Stimulated activated CD8-positive, alpha-beta memory T cell treated with anti-CD3 and anti-CD28 coated beads, Interleukin-12 subunit alpha, Interleukin-12 subunit beta, amount 100 ng/mL, for 24 hours (primary cell): ENCODE results near the gene PIGV.
"Not testable (repeated sequence)": the region's sequence is repeated elsewhere in the genome, so short reads cannot be mapped to it uniquely, and the experiment has no call there.

Source experiments
- DNase-seq: peaks from one replicate; pipeline ENCODE4 v3.0.0-alpha.2; 2020; ENCODE audit errors: extremely low read depth

PIGV gene

DNA sequence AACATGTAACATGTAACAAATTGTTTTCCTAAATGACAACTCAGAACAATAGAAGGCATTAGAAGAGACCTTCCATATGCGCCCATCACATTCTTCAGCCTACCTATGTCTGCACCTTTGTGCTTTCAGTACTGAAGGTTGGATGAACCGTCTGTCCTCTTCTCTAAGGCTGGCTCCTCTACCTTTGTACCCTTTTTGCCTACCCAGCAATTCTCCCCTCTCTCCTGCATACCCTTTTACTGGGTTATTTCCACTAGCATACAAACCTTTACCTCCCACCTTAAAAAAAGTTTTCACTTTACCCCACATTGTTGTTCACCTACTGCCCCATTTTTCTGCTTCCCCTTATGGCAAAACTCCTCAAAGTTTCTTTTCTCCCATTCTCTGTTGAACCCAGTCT lies 5.2 kb downstream of the PIGV start:
- no peak for DNase-seq

- no peak for DNase-seq
These were observed 6.6 kb downstream of the PIGV start for GRCh38 chr1:26794391-26794790.

- DNase-seq: no peak
These were observed 9.9 kb downstream of the PIGV start for GRCh38 chr1:26797627-26798026.

DNA sequence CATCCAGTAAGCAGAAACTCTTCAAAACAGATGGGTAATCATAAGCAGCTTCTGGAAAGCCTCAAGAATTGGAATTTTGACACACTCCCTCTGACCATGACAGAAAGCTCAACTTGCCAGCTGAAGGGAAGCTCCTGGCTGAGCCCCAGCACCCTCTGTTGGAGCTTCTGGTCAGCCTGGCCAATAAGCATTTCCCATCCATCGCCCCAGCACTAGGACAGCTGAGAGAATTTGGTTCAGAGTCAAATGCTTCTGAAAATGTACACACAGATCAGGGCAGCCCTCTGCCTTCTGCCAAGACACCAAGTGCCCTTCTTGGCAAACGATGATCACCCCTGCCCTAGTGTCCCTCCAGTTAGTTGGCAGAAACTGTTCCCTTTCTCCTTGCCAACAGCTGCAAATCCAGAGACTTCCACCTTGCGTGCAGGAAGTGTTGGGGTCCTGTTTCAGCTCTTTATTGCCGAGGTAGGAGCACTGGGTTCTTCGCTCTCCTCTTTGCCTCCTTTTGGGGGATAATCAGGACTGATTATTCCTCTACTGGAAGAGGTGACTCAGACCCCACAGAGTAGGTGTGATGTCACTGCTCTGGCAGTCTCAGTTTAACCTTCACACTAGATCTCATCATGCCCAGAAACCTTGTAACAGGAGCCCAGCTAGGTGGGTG lies 11.9 kb downstream of the PIGV start:
- no peak for DNase-seq

DNA sequence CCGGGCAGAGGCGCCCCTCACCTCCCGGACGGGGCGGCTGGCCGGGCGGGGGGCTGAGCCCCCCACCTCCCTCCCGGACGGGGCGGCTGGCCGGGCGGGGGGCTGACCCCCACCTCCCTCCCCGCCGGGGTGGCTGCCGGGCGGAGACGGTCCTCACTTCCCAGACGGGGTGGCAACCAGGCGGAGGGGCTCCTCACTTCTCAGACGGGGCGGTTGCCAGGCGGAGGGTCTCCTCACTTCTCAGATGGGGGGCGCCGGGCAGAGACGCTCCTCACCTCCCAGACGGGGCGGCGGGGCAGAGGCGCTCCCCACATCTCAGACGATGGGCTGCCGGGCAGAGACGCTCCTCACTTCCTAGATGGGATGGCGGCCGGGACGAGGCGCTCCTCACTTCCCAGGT lies 16.2 kb downstream of the PIGV start:
- not testable (repeated sequence) for DNase-seq

- not testable (repeated sequence) for DNase-seq
These were observed 22.4 kb downstream of the PIGV start for GRCh38 chr1:26810105-26810504.

DNA sequence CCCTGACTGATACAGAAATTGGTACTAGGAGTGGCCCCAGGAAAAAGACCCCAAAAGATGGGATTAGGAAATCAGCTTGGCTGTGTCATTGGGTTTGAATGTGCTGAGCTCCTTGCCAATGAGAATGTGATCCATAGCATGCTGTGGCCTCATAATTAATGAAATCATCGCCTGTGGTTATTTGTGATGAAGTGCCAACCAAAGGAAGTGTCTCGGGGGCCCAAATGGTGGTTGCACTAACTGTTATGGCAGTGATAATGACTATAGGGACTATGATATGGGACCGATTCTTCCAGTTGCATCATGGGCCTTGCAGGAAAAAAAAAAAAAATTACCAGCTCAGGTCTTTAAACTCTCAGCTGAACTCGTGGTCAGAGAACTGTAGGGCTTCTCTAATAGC lies 23.3 kb downstream of the PIGV start:
- no peak for DNase-seq

GRCh38 chr1:26811708-26812107 lies 24.0 kb downstream of the PIGV start:
- no peak for DNase-seq

- DNase-seq: no peak
These were observed 26.6 kb downstream of the PIGV start for GRCh38 chr1:26814377-26814776.

- no peak for DNase-seq
These were observed 27.1 kb downstream of the PIGV start for GRCh38 chr1:26814893-26815292.

DNA sequence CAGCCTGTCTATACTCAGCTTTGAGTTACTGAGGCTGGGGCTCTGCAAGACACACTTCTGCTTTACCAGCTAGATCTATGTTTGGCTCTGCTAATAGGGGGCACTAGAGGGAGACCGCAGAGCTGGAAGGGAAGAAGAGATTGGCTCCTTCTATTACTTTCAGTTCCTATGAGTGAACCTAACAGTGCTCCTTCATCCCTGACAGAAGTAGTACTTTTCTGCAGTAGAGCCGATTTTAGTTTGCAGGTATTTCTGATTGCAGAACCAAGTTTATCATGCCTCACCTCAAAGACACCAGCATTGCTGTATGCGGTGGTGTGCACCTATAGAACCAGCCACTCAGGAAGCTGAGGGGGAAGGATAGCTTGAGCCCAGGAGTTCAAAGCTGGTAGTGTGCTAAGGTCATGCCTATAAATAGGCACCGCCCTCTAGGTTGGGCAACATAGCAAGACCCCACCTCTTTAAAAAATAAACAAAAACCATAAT lies 33.1 kb downstream of the PIGV start:
- no peak for DNase-seq

DNA sequence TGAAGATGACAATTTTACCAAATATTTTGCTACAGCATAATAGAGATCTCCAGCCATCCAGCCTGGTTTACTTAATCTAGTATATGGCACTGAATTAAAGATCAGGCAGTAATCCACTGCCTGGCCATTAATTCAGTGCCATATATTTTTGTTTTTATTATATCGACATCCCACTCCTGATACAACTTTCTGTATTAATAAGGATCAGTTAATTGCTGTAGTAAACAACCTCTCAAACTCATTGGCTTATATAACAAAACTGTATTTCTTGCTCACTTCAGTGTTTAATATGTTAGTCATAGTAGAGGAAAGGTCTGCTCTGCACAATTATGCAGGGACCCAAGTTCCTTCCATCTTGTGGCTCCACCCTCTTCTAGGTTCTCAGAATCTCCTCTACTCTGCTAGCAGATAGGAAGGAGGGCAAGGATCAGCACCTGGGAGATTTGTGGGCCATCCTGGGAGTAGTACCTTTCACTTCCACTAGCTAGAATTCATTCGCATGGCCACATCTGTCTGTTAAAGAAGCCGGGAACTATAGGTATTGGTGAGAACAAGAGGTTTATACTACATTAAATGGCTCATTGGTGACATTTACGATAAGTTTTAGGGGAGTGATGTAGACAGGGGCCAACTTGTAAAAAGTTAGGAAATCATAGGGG lies 35.1 kb downstream of the PIGV start:
- no peak for DNase-seq

DNA sequence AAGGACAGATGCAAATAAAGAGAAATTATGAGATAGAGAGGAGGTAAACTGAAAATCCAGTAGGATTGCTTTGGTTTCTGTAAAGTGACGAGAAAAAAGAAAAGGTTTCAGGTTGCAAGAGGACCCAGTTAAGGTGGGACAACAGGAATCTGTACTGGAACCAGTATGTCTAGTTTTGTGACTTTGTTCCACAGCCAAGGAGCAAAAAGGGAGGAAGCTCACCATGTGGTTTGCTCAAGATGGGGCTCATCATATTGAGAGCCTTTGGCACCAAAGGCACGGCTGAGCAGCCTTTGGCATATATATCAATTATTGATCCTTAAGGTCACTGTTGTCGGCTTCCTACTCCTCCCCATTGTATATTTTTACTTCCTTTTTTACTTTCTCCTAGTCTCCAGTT lies 37.0 kb downstream of the PIGV start:
- DNase-seq: no peak

DNA sequence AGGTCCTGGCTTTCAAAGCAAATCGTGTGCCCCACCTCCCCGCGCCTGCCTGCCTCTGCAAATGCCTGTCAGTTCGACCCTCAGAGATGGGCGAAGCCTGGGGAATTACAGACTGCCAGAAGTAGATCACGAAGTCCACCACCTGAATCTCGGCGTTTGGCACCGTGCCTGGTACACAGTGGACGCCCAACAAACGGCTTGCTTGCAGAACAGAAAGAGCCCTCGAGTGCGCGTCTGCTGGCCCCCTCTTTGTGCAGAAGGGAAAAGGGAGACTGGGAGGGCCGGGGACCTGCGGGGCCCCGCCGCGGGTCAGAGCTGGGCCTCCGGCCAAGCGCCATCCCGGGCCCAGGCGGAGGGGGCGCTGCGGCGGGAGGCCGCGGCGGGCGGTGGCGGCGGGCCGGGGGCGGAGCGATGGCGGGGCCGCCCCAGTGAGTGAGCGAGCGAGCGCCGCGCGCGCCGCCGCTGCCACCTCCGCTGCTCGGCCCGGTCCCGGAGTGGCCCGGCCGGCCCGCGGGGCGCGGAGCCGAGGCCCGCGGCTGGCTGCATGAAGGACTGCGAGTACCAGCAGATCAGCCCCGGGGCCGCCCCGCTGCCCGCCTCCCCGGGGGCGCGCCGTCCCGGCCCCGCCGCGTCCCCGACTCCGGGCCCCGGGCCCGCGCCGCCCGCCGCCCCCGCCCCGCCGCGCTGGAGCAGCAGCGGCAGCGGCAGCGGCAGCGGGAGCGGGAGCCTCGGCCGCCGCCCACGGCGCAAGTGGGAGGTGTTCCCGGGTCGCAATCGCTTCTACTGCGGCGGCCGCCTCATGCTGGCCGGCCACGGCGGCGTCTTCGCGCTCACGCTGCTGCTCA lies 38.7 kb downstream of the PIGV start, which contains the start of gene ZDHHC18:
Gene ZDHHC18, plus strand, starts transcription at position 428 of the 845 bp plus-strand sequence. Its CDS starts 117 bp downstream, at position 545.
- DNase-seq: no peak

DNA sequence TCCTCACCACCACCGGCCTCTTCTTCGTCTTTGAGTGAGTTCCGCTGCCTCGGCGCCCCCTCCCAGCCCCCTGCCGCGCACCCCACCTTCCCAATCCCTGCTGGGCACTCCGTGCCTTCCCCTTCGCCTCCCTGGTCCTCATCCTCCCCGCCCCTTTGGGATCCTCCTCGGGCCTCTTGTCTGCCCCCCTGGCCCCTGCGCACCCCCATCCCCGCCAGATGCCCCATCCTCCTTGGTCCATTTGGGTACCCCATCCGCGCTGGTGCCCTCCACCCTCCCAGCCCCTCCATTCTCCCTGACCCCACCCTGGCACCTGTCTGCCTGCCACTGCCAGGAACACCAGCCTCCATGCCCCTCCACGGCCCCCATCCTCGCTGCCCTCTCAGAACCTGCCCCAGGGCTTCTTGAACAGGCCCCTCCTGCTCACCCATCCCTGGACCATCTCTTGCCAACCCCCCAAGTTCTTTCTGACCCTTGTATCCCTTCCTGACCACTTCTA lies 39.4 kb downstream of the PIGV start:
- DNase-seq: no peak

DNA sequence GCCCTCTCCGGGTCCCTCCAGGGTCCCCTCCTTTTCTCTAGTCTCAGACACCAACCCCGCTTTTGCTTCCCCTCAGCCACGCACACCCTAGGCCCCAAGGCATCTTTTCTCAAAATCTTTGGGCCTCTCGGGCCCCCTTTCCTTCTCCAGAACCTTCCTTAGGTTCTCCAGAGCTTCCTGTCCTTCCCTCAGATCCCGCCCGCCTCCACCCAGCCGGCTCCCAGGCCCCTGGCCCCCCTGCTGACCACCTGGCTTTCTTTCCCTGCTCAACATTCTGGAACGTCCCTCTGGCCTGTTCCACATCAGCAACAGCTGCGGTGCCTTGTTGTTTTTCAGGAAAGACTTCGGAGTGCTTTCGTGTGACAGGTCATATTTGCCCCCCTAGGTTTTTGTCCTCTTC lies 39.9 kb downstream of the PIGV start:
- DNase-seq: no peak

- DNase-seq: no peak
These were observed 40.8 kb downstream of the PIGV start for GRCh38 chr1:26828411-26828991.

DNA sequence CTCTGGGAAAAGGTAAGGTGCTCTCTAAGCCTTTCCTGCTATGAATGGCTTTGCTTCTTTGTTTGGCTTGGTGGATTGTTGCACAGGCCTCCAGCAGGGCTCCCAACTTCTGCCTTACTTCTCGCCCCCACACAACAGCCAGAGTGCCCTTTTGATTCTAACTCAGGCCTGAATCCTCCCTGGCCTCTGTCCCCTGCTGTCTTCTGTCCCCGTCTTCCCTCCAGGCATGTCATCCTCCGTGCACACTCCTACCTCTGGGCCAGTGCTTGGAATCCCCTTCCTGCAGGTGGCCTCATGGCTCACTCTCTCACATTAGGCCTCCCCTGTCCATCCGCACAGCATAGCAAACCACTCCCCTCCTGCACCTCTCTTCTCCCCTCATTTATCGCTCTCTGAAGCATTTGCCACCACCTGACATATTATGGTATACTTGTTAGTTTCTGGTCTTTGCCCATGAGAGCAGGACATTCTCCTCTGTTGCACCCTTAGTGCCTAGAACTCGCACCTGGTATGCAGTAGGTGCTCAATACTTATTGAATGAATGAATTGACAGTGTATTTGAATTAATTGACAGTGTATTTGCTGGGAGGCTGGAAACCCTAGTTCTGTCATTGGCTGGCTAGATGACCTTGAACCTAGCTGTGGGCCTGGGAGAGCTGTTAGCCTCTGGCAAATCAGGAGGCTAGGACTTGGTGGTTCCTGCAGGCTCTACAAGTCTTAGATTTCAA lies 41.6 kb downstream of the PIGV start:
- no peak for DNase-seq

DNA sequence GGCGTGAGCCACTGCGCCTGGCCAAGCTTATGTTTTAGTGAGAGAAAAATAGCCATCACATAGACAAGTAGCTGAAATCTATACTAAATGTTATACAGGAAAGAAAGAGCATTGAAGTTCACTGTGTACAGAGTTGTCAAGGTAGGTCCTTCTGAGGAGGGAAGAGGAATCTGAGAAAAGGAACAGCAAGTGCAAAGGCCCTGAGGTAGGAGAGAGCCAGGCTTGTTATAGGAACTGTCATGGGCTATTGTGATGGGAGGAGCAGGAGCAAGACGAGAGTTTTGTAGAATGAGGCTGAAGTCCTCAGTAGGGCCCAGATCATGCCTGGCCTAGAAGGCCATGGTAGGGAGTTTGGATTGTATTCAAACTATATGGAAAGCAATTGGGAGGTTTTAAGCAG lies 43.3 kb downstream of the PIGV start:
- no peak for DNase-seq

- no peak for DNase-seq
These were observed 43.9 kb downstream of the PIGV start for GRCh38 chr1:26831546-26832248.
